Small intestine (tissue), 7 donors: Measurements from ENCODE around the gene LITAF. TPM values are rescaled to one million over a fixed set of nuclear protein-coding genes. Genes with fewer than 3 reads are reported as not detected.

Experiments used
- DNase-seq, 2 donors: peaks; one replicate each; pipeline versions ENCODE4 v3.0.0 to v3.0.0-alpha.2; 2013
- FAIRE-seq: peaks from 2 replicates; lab custom pipeline; 2012; peaks lifted over from hg19 to GRCh38; lab: Jason Lieb, UNC
- H3K27ac ChIP-seq, 3 donors: one replicate each; pipeline ENCODE4 v1.5.1; 2013; ENCODE audit warnings: low read length in 2 of 3, mild to moderate bottlenecking in 2 of 3, control low read depth in 1 of 3, inconsistent platforms in 1 of 3, low read depth in 1 of 3, moderate library complexity in 1 of 3
- H3K27me3 ChIP-seq, 3 donors: one replicate each; pipeline ENCODE4 v1.6.1; 2013; ENCODE audit warnings: low read length in 3 of 3, inconsistent platforms in 1 of 3; ENCODE audit not compliant: control insufficient read depth in 3 of 3, insufficient read depth in 3 of 3
- H3K36me3 ChIP-seq, 3 donors: one replicate each; pipeline ENCODE4 v1.6.1; 2013; ENCODE audit warnings: low read length in 3 of 3, inconsistent platforms in 1 of 3, low read depth in 1 of 3, mild to moderate bottlenecking in 1 of 3, moderate library complexity in 1 of 3; ENCODE audit not compliant: control insufficient read depth in 3 of 3, insufficient read depth in 2 of 3
- H3K4me1 ChIP-seq, 3 donors: one replicate each; pipeline ENCODE4 v1.6.1; 2013; ENCODE audit warnings: low read length in 2 of 3, inconsistent platforms in 1 of 3, low read depth in 1 of 3, mild to moderate bottlenecking in 1 of 3, moderate library complexity in 1 of 3; ENCODE audit not compliant: control insufficient read depth in 3 of 3, insufficient read depth in 2 of 3
- H3K4me3 ChIP-seq, 3 donors: one replicate each; pipeline ENCODE4 v1.5.1; 2013; ENCODE audit warnings: low read length in 3 of 3, control low read depth in 1 of 3, inconsistent platforms in 1 of 3, low read depth in 1 of 3, mild to moderate bottlenecking in 1 of 3, moderate library complexity in 1 of 3
- H3K9me3 ChIP-seq, 2 donors: one replicate each; pipeline ENCODE4 v1.6.1; 2013; ENCODE audit warnings: low read depth in 1 of 2, low read length in 1 of 2; ENCODE audit not compliant: control insufficient read depth in 2 of 2, insufficient read depth in 1 of 2
- WGBS, 3 donors: extraction: QIAGEN DNeasy Blood & Tissue Kit; methylation state at CpG; one replicate each; pipeline ENCODE4 v1.1.7; 2013; 5-methylcytosine and 5-hydroxymethylcytosine counted together
- polyA plus RNA-seq, 4 donors: library from polyadenylated mRNA; stranded (reverse) in 3 of 4; unstranded in 1 of 4; fragments of 200-250 nt in 3 of 4; fragments of 120-200 nt in 1 of 4; gene quantifications; one replicate each; pipeline versions ENCODE4 v1.2.1 to v1.2.3, GENCODE V29; 2013
- donor health status: healthy with polysubstance abuse.
- donor health status: control.
- donor health status: control.
- donor health status: Bipolar disorder and iron deficiency.
- donor health status: healthy.

Gene LITAF
- polyA plus RNA-seq, 4 donors, result 18.1 to 112 (median 46.2) TPM

GRCh38 chr16:11615748-11616447 is 29.2 kb upstream of the LITAF start:
- Histone ChIP-seq H3K27ac (peak overlapping the region in 2 of 3 donors; percentile 52 to 58), H3K9me3 (peaks cover 0 to 3% of the 10 kb centered on the region in 2 donors), H3K27me3 (no peaks in the 10 kb centered on the region), H3K4me1 (peaks cover 3 to 41% (median 9%) of the 10 kb centered on the region in 3 donors), H3K4me3 (no peak overlapping the region), H3K36me3 (no peaks in the 10 kb centered on the region)
- DNase-seq (peak; percentile 73 to 94), FAIRE-seq (no peak)
- WGBS, 3 donors, result 36 to 65% (median 49%) methylated on average over 8 of the region's 8 CpGs

- H3K4me1 ChIP-seq, result peaks cover 3 to 40% (median 9%) of the 10 kb centered on the region in 3 donors
- FAIRE-seq (no peak), DNase-seq (no peak)
- no peaks in the 10 kb centered on the region for H3K27me3 ChIP-seq
- no peaks in the 10 kb centered on the region for H3K9me3 ChIP-seq
- H3K27ac ChIP-seq, result peak overlapping the region in 2 of 3 donors; percentile 39 to 42
- H3K4me3 ChIP-seq, result no peak overlapping the region
- no peaks in the 10 kb centered on the region for H3K36me3 ChIP-seq
- WGBS, 3 donors, result 65 to 74% (median 70%) methylated on average over 10 of the region's 10 CpGs
These were observed 28.0 kb upstream of the LITAF start for GRCh38 chr16:11614587-11615175.

- FAIRE-seq (no peak), DNase-seq (peak; percentile 73 to 80)
- Histone ChIP-seq H3K4me3 (no peak overlapping the region), H3K4me1 (peaks cover 3 to 35% (median 5%) of the 10 kb centered on the region in 3 donors), H3K27me3 (no peaks in the 10 kb centered on the region), H3K9me3 (no peaks in the 10 kb centered on the region), H3K36me3 (no peaks in the 10 kb centered on the region), H3K27ac (peak overlapping the region; percentile 73 to 92 (median 75))
- WGBS, 3 donors, result 19 to 36% (median 26%) methylated on average over 20 of the region's 20 CpGs
These were observed 26.9 kb upstream of the LITAF start for GRCh38 chr16:11613381-11614303.

GRCh38 chr16:11612665-11613025 is 25.9 kb upstream of the LITAF start:
- no peaks in the 10 kb centered on the region for H3K36me3 ChIP-seq
- H3K27ac ChIP-seq, result peak overlapping the region; percentile 6 to 92 (median 75)
- peaks cover 3 to 35% (median 5%) of the 10 kb centered on the region in 3 donors for H3K4me1 ChIP-seq
- WGBS, 3 donors, result 62 to 72% (median 64%) methylated on average over 5 of the region's 5 CpGs
- no peak for DNase-seq
- H3K27me3 ChIP-seq, result no peaks in the 10 kb centered on the region
- no peaks in the 10 kb centered on the region for H3K9me3 ChIP-seq
- no peak overlapping the region for H3K4me3 ChIP-seq
- FAIRE-seq, result no peak

GRCh38 chr16:11611871-11612664 is 25.3 kb upstream of the LITAF start:
- 35 to 56% (median 45%) methylated on average over 23 of the region's 23 CpGs for whole genome bisulfite sequencing, 3 donors
- peak; percentile 79 to 82 for DNase-seq
- H3K36me3 ChIP-seq, result no peaks in the 10 kb centered on the region
- peaks cover 3 to 35% (median 5%) of the 10 kb centered on the region in 3 donors for H3K4me1 ChIP-seq
- H3K27ac ChIP-seq, result peak overlapping the region; percentile 6 to 92 (median 75)
- no peak overlapping the region for H3K4me3 ChIP-seq
- no peak for FAIRE-seq
- H3K27me3 ChIP-seq, result no peaks in the 10 kb centered on the region
- no peaks in the 10 kb centered on the region for H3K9me3 ChIP-seq

GRCh38 chr16:11610580-11610979 is 23.9 kb upstream of the LITAF start:
- no peaks in the 10 kb centered on the region for H3K36me3 ChIP-seq
- DNase-seq, result no peak
- WGBS, 3 donors, result 71 to 81% (median 78%) methylated on average over 6 of the region's 6 CpGs
- H3K27me3 ChIP-seq, result no peaks in the 10 kb centered on the region
- FAIRE-seq, result no peak
- no peak overlapping the region for H3K4me3 ChIP-seq
- no peaks in the 10 kb centered on the region for H3K9me3 ChIP-seq
- H3K27ac ChIP-seq, result no peak overlapping the region
- peaks cover 3 to 29% (median 5%) of the 10 kb centered on the region in 3 donors for H3K4me1 ChIP-seq

- no peak for FAIRE-seq
- no peaks in the 10 kb centered on the region for H3K9me3 ChIP-seq
- DNase-seq, result no peak
- H3K27ac ChIP-seq, result no peak overlapping the region
- H3K4me3 ChIP-seq, result no peak overlapping the region
- H3K4me1 ChIP-seq, result peaks cover 3 to 29% (median 5%) of the 10 kb centered on the region in 3 donors
- WGBS, 3 donors, result 71 to 93% (median 81%) methylated on average over 9 of the region's 9 CpGs
- no peaks in the 10 kb centered on the region for H3K36me3 ChIP-seq
- no peaks in the 10 kb centered on the region for H3K27me3 ChIP-seq
These were observed 23.4 kb upstream of the LITAF start for GRCh38 chr16:11610121-11610505.
